ENCODE data around the gene PDZD2.

- no peak for TF ChIP-seq CTCF (IDR thresholded peaks at IDR 0.05; ENCODE audit: low read depth, low read length)
- no peak for TF ChIP-seq EZH2phosphoT487 (IDR thresholded peaks at IDR 0.05; ENCODE audit: low read depth)
Measured at GRCh38 chr5:31786090-31786631, 147.2 kb downstream of the PDZD2 start.

Data from OCI-LY3 (cell line).